ENCODE data around the gene SEMA4C. TPM values are rescaled to one million over a fixed set of nuclear protein-coding genes. Genes with fewer than 3 reads are reported as not detected.

SEMA4C gene
- total and polyA plus RNA-seq, 2 of the 4 experiments (the other 2 are of a cell fraction): 15.8 to 24.3 TPM

GRCh38 chr2:96884299-96885094 is 14.6 kb upstream of the SEMA4C start (continued):
- no peak for TF ChIP-seq MAZ (IDR thresholded peaks at IDR 0.05; ENCODE audit: borderline replicate concordance, low read depth, low read length)

- Histone ChIP-seq H2BK120ac (ENCODE audit: low read depth, low read length) (no peak overlapping the region), H3K4ac (ENCODE audit: low read depth, low read length) (no peak overlapping the region), H4K91ac (ENCODE audit: insufficient read depth, low read depth, low read length) (no peak overlapping the region), H2AFZ (replicated peaks; ENCODE audit: low read length, poor library complexity) (no peak overlapping the region), H3K4me3 (ENCODE audit: insufficient read depth, low read depth, low read length) (no peak overlapping the region), H2BK15ac (ENCODE audit: low read depth, low read length) (no peak overlapping the region), H3K18ac (ENCODE audit: low read depth, low read length) (no peak overlapping the region), H3K14ac (replicated peaks; ENCODE audit: low read depth, low read length) (no peak overlapping the region), H2AK9ac (replicated peaks; ENCODE audit: low read depth, low read length, poor library complexity) (no peak overlapping the region), H3K9me1 (ENCODE audit: insufficient read depth, low read length) (no peaks in the 10 kb centered on the region; the same call in 1 of the 2 replicates), H3K23ac (ENCODE audit: low read depth, low read length) (no peak overlapping the region), H2BK20ac (ENCODE audit: low read depth, low read length) (no peak overlapping the region), H3K56ac (ENCODE audit: extremely low read depth, insufficient read depth, low read length) (no peak overlapping the region), H2AK5ac (ENCODE audit: low read depth, low read length) (no peak overlapping the region), H3K27me3 (ENCODE audit: control insufficient read depth, insufficient read depth, low read length) (peaks cover 17% of the 10 kb centered on the region; the same call in 1 of the 2 replicates), H3K9me3 (ENCODE audit: control insufficient read depth, insufficient read depth, low read length) (no peaks in the 10 kb centered on the region), H3K36me3 (ENCODE audit: control insufficient read depth, insufficient read depth, low read length) (no peaks in the 10 kb centered on the region), H4K20me1 (ENCODE audit: insufficient read depth, low read length) (no peaks in the 10 kb centered on the region), H3K79me1 (ENCODE audit: low read depth in 1 of 2, low read length in 2 of 2) (no peaks in the 10 kb centered on the region), H4K5ac (ENCODE audit: low read depth, low read length) (no peak overlapping the region), H3K27ac (ENCODE audit: insufficient read depth, low read length) (no peak overlapping the region), H3K4me2 (ENCODE audit: low read depth, low read length) (no peak overlapping the region), H2BK5ac (ENCODE audit: low read depth, low read length, poor library complexity, severe bottlenecking) (no peak overlapping the region), H4K8ac (ENCODE audit: low read depth in 2 of 2, low read length in 2 of 2) (no peak overlapping the region), H3K9ac (ENCODE audit: low read depth, low read length) (no peak overlapping the region), H3K4me1 (ENCODE audit: control insufficient read depth, insufficient read depth, low read length) (peaks cover 2% of the 10 kb centered on the region; the same call in 1 of the 2 replicates)
- WGBS, 2 experiments (ENCODE audit: extremely low coverage in 2 of 2, insufficient read length in 1 of 2): 93% methylated on average over 3 of the region's 9 CpGs; no CpG with 5 or more reads in 1 of the 2 experiments
- ATAC-seq (ENCODE audit: low read depth): no peak
- intact Hi-C loops (cut with micrococcal nuclease): no loop called here
- POLR2A ChIA-PET (ENCODE audit: unreplicated experiment): no interaction called here
- dilution Hi-C loops (cut with HindIII; ENCODE audit: low sequenced_read_pairs, unreplicated experiment): no loop called here
- no peak for DNase-seq
- no TSS peak for BruUV-seq (replicated peaks)
- no peak for TF ChIP-seq RAD21 (IDR thresholded peaks at IDR 0.05; ENCODE audit: low read length)
- TF ChIP-seq ELK1 (IDR thresholded peaks at IDR 0.05; ENCODE audit: borderline replicate concordance, low read depth, low read length): no peak
- TF ChIP-seq CEBPB (IDR thresholded peaks at IDR 0.05; ENCODE audit: low read depth, low read length): no peak
- no peak for TF ChIP-seq USF2 (IDR thresholded peaks at IDR 0.05; ENCODE audit: low read depth, low read length)
- TF ChIP-seq POLR2A (IDR thresholded peaks at IDR 0.05; ENCODE audit: low read depth, low read length): no peak
- TF ChIP-seq CTCF (conservative IDR thresholded peaks at IDR 0.05; ENCODE audit: low read depth, low read length): no peak
- CTCF ChIA-PET: interaction anchor here (0.6 kb wide), 1 partner anchor 1925 kb away, joined by 4 read pairs; no protein-coding TSS in a partner anchor
- in situ Hi-C loops (cut with MboI; ENCODE audit: low sequenced_read_pairs): no loop called here
Measured at GRCh38 chr2:96883306-96883705, 13.4 kb upstream of the SEMA4C start.
